SJSA1 (cell line): ENCODE data around the gene TMED5. TPM values are rescaled to one million over a fixed set of nuclear protein-coding genes. Genes with fewer than 3 reads are reported as not detected.
"Not testable (repeated sequence)": the region's sequence is repeated elsewhere in the genome, so short reads cannot be mapped to it uniquely, and the experiment has no call there.

ENCODE experiments used
- DNase-seq, 2 experiments: peaks; one replicate each; pipeline ENCODE4 v3.0.0-alpha.2; 2015 to 2020; ENCODE audit warnings: low spot score in 2 of 2, low read depth in 1 of 2
- H3K27ac ChIP-seq: fragments of 250-450 bp; sonication (Bioruptor Pico); 2 replicates; pipeline ENCODE4 v1.5.1; 2020; ENCODE audit warnings: mild to moderate bottlenecking, moderate library complexity
- H3K27me3 ChIP-seq: fragments of 250-450 bp; sonication (Bioruptor Pico); replicated peaks from 2 replicates; pipeline ENCODE4 v1.5.1; 2020; ENCODE audit warnings: mild to moderate bottlenecking, moderate library complexity
- H3K36me3 ChIP-seq: fragments of 250-450 bp; sonication (Bioruptor Pico); 2 replicates; pipeline ENCODE4 v1.5.1; 2020; ENCODE audit warnings: mild to moderate bottlenecking
- H3K4me1 ChIP-seq: fragments of 250-450 bp; sonication (Bioruptor Pico); replicated peaks from 2 replicates; pipeline ENCODE4 v1.6.1; 2021; ENCODE audit warnings: mild to moderate bottlenecking
- H3K4me3 ChIP-seq: fragments of 250-450 bp; sonication (Bioruptor Pico); 2 replicates; pipeline ENCODE4 v1.5.1; 2020; ENCODE audit warnings: mild to moderate bottlenecking
- H3K9me3 ChIP-seq: fragments of 250-450 bp; sonication (Bioruptor Pico); replicated peaks from 2 replicates; pipeline ENCODE4 v1.5.1; 2020; ENCODE audit warnings: mild to moderate bottlenecking
- total RNA-seq: library from RNA; depleted of rRNA; stranded (reverse); fragments of >200 nt; shearing (Covaris generic); gene quantifications from 2 replicates; pipeline ENCODE4 v1.2.3, GENCODE V29; 2014

Gene TMED5
- total RNA-seq, 1 experiment from 2014 or later: 73.0 TPM

DNA sequence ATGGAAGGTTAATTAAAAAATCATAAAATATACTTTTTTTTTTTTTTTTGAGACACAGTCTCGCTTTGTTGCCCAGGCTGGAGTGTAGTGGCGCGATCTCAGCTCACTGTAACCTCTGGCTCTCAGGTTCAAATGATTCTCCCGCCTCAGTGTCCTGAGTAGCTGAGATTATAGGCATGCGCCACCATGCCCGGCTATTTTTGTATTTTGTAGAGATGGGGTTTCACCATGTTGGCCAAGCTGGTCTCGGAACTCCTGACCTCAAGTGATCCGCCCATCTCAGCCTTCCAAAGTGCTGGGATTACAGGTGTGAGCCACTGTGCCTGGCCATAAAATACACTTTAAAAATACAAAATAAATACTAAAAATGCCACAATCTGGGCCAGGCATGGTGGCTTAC, 16.9 kb downstream of the TMED5 start:
- not testable (repeated sequence) for DNase-seq, H3K4me1 ChIP-seq, H3K27ac ChIP-seq, H3K4me3 ChIP-seq, H3K9me3 ChIP-seq, H3K27me3 ChIP-seq
- H3K36me3 ChIP-seq: peaks cover 40% of the 10 kb centered on the region

DNA sequence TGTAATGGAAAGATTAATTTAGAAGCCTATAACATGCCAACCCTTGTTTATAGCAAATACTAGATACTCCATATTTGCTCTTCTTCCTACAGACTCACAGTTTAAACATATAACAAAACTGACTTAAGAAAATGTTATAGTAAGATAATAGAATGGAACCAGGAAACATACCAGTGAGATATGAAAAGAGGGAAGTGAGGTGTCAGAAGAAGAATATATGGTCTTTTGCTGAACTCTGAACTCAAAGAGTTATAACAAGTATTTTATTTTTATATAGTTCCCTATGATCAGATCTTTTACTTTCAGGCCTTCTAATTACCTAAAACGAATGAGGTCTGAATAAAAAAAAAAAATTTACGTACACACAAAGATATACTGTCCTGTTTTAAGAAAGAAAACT, 20.9 kb downstream of the TMED5 start:
- Histone ChIP-seq H3K4me1 (no peaks in the 10 kb centered on the region), H3K27me3 (no peaks in the 10 kb centered on the region), H3K36me3 (peaks cover 58% of the 10 kb centered on the region), H3K9me3 (no peaks in the 10 kb centered on the region), H3K4me3 (no peak overlapping the region), H3K27ac (no peak overlapping the region)
- no peak for DNase-seq

DNA sequence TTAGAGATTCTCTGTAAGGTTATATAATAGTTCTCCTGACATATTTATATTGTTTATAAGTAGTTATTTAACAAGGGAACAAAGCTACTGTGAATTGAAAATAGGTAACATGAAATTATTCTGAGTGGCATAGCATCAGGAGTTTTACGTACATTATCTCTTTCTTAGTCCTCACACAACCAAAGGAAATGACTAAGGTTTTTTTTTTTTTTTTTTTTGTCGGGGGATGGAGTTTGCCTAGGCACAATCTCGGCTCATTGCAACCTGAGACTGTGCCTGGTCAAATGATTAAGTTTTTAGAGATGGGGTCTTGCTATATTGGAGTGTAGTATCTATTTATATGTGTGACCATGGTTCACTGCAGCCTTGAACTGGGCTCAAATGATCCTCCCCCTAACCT, 24.9 kb downstream of the TMED5 start:
- no peaks in the 10 kb centered on the region for H3K9me3 ChIP-seq
- H3K36me3 ChIP-seq: peaks cover 82% of the 10 kb centered on the region
- H3K4me1 ChIP-seq: no peaks in the 10 kb centered on the region
- no peak overlapping the region for H3K27ac ChIP-seq
- no peak overlapping the region for H3K4me3 ChIP-seq
- DNase-seq: no peak
- no peaks in the 10 kb centered on the region for H3K27me3 ChIP-seq

DNA sequence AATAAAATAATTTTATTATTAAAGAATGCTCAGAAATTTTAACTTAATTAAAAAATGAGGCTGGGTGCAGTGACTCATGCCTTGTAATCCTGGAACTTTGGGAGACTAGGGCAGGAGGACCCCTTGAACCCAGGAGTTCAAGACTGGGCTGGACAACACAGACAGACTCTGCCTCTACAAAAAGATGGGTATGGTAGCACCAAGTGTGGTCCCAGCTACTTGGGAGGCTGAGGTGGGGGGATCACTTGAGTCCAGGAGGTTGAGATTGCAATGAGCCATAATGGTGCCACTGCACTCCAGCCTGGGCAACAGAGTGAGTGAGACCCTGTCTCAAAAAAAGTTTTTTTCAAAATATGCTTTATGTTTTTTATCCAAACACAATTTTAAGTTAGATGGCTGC, 25.3 kb downstream of the TMED5 start:
- Histone ChIP-seq H3K27ac (no peak overlapping the region), H3K27me3 (no peaks in the 10 kb centered on the region), H3K9me3 (no peaks in the 10 kb centered on the region), H3K4me3 (no peak overlapping the region), H3K36me3 (peaks cover 78% of the 10 kb centered on the region), H3K4me1 (no peaks in the 10 kb centered on the region)
- no peak for DNase-seq

DNA sequence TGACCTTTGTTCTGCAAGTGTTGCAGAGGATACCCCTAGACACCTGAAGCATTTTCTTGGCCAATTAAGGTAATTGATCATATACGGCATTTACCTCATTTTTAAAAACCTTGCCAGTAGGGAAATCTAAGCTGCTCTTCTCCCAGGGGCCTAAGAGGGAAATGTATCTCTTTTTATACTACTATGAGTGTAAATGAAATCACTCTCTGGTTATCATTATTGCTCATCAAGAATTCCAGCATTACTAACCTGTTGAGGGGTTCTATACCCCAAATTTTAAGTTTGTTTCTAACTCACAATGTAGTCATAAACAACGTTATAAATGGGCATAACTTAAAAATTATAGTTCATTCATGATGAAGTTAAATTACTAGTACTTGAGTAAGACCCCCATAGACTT, 27.4 kb downstream of the TMED5 start:
- Histone ChIP-seq H3K4me1 (no peaks in the 10 kb centered on the region), H3K27me3 (no peaks in the 10 kb centered on the region), H3K36me3 (peaks cover 75% of the 10 kb centered on the region), H3K27ac (no peak overlapping the region), H3K4me3 (no peak overlapping the region), H3K9me3 (no peaks in the 10 kb centered on the region)
- DNase-seq: no peak

GRCh38 chr1:93151474-93151873, 28.7 kb downstream of the TMED5 start:
- Histone ChIP-seq H3K9me3 (no peaks in the 10 kb centered on the region), H3K27ac (no peak overlapping the region), H3K4me1 (no peaks in the 10 kb centered on the region), H3K27me3 (no peaks in the 10 kb centered on the region), H3K4me3 (no peak overlapping the region), H3K36me3 (peaks cover 70% of the 10 kb centered on the region)
- DNase-seq: no peak

DNA sequence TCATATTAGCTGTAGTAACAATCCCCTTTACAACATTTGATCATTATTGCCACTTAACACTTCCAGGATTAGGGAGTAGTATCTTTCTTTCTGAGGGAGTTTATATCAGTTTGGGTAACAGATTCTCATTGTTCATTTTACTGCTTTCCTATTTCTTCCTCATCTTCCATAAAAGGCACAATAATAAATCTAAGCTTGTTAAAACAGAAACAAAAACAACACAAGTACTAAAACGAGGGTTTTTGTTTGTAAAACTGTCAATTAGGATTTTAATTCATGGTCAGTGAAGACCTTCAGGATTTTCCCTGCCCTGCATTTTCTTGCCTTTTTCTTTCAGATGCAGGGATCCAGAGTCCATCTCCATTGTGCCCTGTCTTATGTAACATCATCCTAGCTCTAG, 29.5 kb downstream of the TMED5 start:
- H3K27me3 ChIP-seq: no peaks in the 10 kb centered on the region
- no peak overlapping the region for H3K4me3 ChIP-seq
- H3K36me3 ChIP-seq: peaks cover 63% of the 10 kb centered on the region
- H3K9me3 ChIP-seq: no peaks in the 10 kb centered on the region
- DNase-seq: no peak
- H3K4me1 ChIP-seq: no peaks in the 10 kb centered on the region
- no peak overlapping the region for H3K27ac ChIP-seq

DNA sequence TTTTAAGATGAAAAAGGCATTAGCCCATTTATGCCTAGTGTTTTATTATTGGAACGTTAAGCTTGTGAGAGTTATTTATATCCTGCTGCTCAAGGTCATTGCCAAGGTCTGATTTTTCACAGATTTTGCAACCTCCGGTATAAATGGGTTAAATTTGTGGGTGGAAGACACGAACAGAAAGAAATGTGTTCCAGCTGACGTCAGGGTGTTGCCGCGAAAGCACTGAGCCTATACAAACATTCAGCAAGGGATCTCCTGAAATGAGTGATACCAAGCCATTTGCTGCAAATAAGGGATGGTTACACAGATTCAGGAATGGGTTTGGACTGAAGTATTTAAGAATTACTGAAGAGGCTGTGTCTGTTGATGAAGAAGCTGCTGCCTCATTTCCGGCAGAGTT, 32.2 kb downstream of the TMED5 start:
- Histone ChIP-seq H3K36me3 (peaks cover 38% of the 10 kb centered on the region), H3K27me3 (no peaks in the 10 kb centered on the region), H3K27ac (no peak overlapping the region), H3K9me3 (no peaks in the 10 kb centered on the region), H3K4me3 (no peak overlapping the region), H3K4me1 (no peaks in the 10 kb centered on the region)
- no peak for DNase-seq

DNA sequence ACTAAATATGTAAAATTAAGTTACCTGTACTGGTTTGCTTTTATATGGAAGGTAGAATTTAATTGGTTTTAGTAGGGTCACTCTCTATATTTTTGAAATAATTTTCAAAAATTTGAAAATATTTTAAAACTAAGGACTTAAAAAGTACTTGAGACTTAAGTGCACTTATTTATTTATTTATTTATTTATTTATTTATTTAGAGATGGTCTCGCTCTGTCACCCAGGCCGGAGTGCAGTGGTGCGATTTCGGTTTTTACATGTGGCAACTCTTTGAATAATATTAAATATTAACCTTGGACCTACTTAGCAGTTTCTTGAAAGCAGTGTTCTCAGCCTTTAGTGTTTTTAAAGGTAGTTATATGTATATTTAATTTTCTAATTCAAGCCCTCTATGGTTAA, 36.4 kb downstream of the TMED5 start:
- H3K36me3 ChIP-seq: peaks cover 28% of the 10 kb centered on the region
- no peak for DNase-seq

DNA sequence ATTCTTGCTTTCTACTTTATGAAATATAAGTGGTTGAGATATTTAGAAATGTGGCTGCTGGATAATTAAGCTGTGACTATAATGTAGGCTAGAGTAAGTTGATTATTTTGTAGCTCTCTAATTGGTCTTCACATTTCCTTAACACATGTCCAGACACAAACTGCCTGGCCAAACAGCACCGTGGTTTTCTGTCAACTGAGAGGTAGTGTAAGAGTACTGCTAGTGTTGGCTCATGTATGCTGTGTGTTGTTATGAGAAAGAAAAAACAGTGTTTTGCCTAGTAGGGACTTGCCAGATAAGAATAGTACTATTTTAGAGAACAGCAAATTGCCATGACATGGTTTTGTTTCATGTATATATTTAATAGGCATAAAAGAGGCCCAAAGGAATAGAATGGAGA, 37.1 kb downstream of the TMED5 start:
- H3K27ac ChIP-seq: no peak overlapping the region
- peaks cover 28% of the 10 kb centered on the region for H3K36me3 ChIP-seq
- H3K9me3 ChIP-seq: no peaks in the 10 kb centered on the region
- no peaks in the 10 kb centered on the region for H3K4me1 ChIP-seq
- no peak overlapping the region for H3K4me3 ChIP-seq
- DNase-seq: no peak
- H3K27me3 ChIP-seq: no peaks in the 10 kb centered on the region

More for the DNA sequence above, 36.4 kb downstream of the TMED5 start:
- H3K27me3 ChIP-seq: no peaks in the 10 kb centered on the region
- no peak overlapping the region for H3K4me3 ChIP-seq
- H3K4me1 ChIP-seq: no peaks in the 10 kb centered on the region
- H3K9me3 ChIP-seq: no peaks in the 10 kb centered on the region
- no peak overlapping the region for H3K27ac ChIP-seq

DNA sequence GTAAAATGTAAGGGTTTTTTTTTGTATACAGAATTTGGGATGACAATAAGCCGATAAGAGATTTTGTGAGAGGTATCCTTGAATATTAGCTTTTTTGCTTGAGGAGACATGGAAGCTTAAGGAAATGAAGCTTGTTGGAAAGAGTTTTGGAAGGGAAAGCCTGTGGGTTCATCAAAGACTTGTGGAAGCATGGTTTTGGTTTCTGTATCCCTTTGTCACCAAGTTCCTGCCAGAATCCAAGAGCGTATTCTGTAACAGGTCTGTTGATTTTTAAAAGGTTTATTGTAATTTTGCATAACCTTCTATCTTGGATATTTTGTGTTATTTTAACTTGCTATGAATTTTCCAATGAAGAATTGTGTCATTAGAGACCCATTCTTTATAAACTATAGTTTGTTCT, 38.1 kb downstream of the TMED5 start:
- Histone ChIP-seq H3K4me1 (no peaks in the 10 kb centered on the region), H3K36me3 (peaks cover 32% of the 10 kb centered on the region), H3K27me3 (no peaks in the 10 kb centered on the region), H3K4me3 (no peak overlapping the region), H3K27ac (no peak overlapping the region), H3K9me3 (no peaks in the 10 kb centered on the region)
- DNase-seq: no peak

GRCh38 chr1:93140106-93140505, 40.1 kb downstream of the TMED5 start:
- Histone ChIP-seq H3K4me1 (no peaks in the 10 kb centered on the region), H3K27ac (no peak overlapping the region), H3K9me3 (no peaks in the 10 kb centered on the region), H3K27me3 (no peaks in the 10 kb centered on the region), H3K4me3 (no peak overlapping the region), H3K36me3 (peaks cover 53% of the 10 kb centered on the region)
- DNase-seq: no peak

GRCh38 chr1:93137604-93138292, 42.5 kb downstream of the TMED5 start:
- H3K4me3 ChIP-seq: no peak overlapping the region
- no peaks in the 10 kb centered on the region for H3K27me3 ChIP-seq
- no peak for DNase-seq
- no peak overlapping the region for H3K27ac ChIP-seq
- no peaks in the 10 kb centered on the region for H3K9me3 ChIP-seq
- peaks cover 70% of the 10 kb centered on the region for H3K36me3 ChIP-seq
- no peaks in the 10 kb centered on the region for H3K4me1 ChIP-seq

DNA sequence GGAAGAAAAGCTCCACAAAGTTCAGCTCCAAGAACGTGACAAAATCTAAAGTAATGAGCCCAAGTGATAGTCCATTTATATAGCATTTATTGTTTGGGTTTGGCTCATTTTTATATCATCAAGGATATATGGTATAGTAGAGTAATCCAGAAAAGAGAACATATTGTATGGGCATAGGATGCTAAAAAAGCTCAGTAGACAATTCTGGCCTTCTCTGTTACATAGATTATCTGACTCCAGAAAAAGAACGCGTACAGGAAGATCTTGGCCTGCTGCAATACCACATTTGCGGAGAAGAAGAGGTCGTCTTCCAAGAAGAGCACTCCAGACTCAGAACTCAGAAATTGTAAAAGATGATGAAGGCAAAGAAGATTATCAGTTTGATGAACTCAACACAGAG, 43.8 kb downstream of the TMED5 start:
- no peak for DNase-seq
- no peak overlapping the region for H3K4me3 ChIP-seq
- H3K9me3 ChIP-seq: no peaks in the 10 kb centered on the region
- H3K27me3 ChIP-seq: no peaks in the 10 kb centered on the region
- no peaks in the 10 kb centered on the region for H3K4me1 ChIP-seq
- H3K36me3 ChIP-seq: peaks cover 73% of the 10 kb centered on the region
- no peak overlapping the region for H3K27ac ChIP-seq

GRCh38 chr1:93132638-93133037, 47.6 kb downstream of the TMED5 start:
- no peaks in the 10 kb centered on the region for H3K9me3 ChIP-seq
- H3K4me3 ChIP-seq: no peak overlapping the region
- H3K36me3 ChIP-seq: peaks cover 78% of the 10 kb centered on the region
- H3K4me1 ChIP-seq: no peaks in the 10 kb centered on the region
- no peaks in the 10 kb centered on the region for H3K27me3 ChIP-seq
- DNase-seq: no peak
- H3K27ac ChIP-seq: no peak overlapping the region
